ENCODE data around the gene FSTL1. TPM values are rescaled to one million over a fixed set of nuclear protein-coding genes. Genes with fewer than 3 reads are reported as not detected.

FSTL1 gene
- polyA plus RNA-seq, 2 of the 4 experiments (the other 2 are of a cell fraction): 57.7 to 118 TPM

DNA sequence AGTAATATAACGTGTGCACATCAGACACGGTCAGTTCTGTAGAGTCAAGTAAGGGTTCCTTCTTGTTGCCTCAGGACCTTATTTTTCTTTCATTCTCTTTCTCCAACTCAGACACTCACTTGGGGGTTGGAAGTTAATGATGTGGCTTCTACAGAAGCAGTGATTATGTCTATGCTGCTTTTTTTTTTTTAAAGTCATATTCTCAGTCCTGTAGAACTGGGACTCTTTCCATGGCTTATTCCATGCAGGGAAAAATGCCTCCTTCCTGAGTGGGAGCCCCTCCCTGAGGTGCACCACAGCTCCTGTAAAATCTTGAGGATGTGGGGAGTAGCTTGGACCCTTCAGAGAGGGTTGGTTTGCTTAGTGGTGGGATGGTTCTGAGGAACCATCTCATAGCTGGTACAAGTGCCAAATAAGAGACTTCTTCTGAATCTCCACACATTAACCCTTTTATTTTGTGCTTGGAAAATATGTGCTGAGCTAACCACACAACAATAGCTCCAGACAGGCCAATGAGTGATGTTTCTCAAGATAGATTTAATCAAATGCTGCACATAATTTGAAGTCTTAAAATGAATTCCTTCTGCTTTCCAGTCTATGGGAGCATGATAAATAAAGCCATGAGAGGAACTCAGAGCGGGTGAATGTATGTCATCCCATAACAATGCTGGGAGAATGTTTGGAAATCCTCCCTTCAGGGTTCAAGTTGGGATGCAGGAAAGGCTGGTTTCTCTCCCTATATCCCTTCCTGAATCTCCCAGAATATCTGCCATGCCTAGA, 23.3 kb upstream of the FSTL1 start:
- DNase-seq (ENCODE audit: low read depth in 1 of 2, low spot score in 1 of 2) (no peak), FAIRE-seq (no peak), ATAC-seq (no peak)
- Histone ChIP-seq H3K9me3 (0 out of 3 replicates have a peak, but pooled peaks cover 4% of the 10 kb centered on the region), H3K4me3 (no peak overlapping the region), H3K27ac (no peak overlapping the region), H3K4me2 (no peak overlapping the region), H3K4me1 (peaks cover 20% of the 10 kb centered on the region)
- WGBS (ENCODE audit: missing lambda C conversion rate): 90% methylated on average over 3 of the region's 3 CpGs
- CTCF ChIA-PET: interaction anchor here (1.3 kb wide), 1 partner anchor 85 kb away, joined by 4 read pairs; no protein-coding TSS in a partner anchor
- TF ChIP-seq BHLHE40 (IDR thresholded peaks at IDR 0.05; ENCODE audit: low read depth, low read length) (no peak), CEBPB (IDR thresholded peaks at IDR 0.05) (no peak), RARB (CRISPR knock-in tag; IDR thresholded peaks at IDR 0.05) (no peak), ZFP36 (IDR thresholded peaks at IDR 0.05; ENCODE audit: borderline replicate concordance, partially characterized antibody) (no peak), NR3C1 (IDR thresholded peaks at IDR 0.05) (no peak), KDM1A (IDR thresholded peaks at IDR 0.05; ENCODE audit: low read depth) (no peak), ZNF302 (CRISPR knock-in tag; IDR thresholded peaks at IDR 0.05) (no peak), RNF2 (IDR thresholded peaks at IDR 0.05; ENCODE audit: borderline replicate concordance, low read depth) (no peak), TP53 (CRISPR knock-in tag; IDR thresholded peaks at IDR 0.05) (no peak), ZC3H11A (IDR thresholded peaks at IDR 0.05) (no peak), SMC3 (IDR thresholded peaks at IDR 0.05) (no peak), SREBF2 (IDR thresholded peaks at IDR 0.05) (no peak), MAFK (IDR thresholded peaks at IDR 0.05; ENCODE audit: partially characterized antibody) (no peak), EHF (CRISPR knock-in tag; IDR thresholded peaks at IDR 0.05) (no peak)
- TF ChIP-seq, protein P1, sequence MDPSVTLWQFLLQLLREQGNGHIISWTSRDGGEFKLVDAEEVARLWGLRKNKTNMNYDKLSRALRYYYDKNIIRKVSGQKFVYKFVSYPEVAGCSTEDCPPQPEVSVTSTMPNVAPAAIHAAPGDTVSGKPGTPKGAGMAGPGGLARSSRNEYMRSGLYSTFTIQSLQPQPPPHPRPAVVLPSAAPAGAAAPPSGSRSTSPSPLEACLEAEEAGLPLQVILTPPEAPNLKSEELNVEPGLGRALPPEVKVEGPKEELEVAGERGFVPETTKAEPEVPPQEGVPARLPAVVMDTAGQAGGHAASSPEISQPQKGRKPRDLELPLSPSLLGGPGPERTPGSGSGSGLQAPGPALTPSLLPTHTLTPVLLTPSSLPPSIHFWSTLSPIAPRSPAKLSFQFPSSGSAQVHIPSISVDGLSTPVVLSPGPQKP (IDR thresholded peaks at IDR 0.05; ENCODE audit: low read depth, low read length): no peak
- TF ChIP-seq, protein P2, sequence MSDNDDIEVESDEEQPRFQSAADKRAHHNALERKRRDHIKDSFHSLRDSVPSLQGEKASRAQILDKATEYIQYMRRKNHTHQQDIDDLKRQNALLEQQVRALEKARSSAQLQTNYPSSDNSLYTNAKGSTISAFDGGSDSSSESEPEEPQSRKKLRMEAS (IDR thresholded peaks at IDR 0.05): no peak
- POLR2A ChIA-PET: no interaction called here

DNA sequence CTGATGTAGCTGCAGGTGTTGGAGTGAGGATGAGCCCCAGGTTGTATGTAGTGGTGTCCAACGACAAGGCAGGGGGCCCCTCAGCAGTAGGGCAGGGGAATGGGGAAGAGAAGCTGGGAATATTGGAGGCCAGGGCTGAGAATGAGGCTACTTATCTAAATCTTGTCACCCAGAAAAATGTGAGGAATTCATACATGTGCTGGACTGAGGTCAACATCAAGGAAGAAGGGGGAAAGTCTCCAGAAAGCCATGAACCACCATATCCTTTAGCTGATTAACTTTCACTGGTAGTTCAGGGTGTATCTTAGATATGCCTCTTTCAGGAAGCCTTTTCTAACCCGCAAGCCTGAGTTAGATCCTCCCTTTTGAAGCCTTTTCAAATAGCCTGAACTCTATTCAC, 22.6 kb upstream of the FSTL1 start:
- Histone ChIP-seq H3K9me3 (0 out of 3 replicates have a peak, but pooled peaks cover 4% of the 10 kb centered on the region), H3K4me3 (no peak overlapping the region), H3K27ac (no peak overlapping the region), H3K4me1 (peaks cover 22% of the 10 kb centered on the region), H3K4me2 (no peak overlapping the region)
- ATAC-seq: no peak
- no peak for TF ChIP-seq CHD2 (IDR thresholded peaks at IDR 0.05; ENCODE audit: low read length, partially characterized antibody)
- TF ChIP-seq, protein P3, sequence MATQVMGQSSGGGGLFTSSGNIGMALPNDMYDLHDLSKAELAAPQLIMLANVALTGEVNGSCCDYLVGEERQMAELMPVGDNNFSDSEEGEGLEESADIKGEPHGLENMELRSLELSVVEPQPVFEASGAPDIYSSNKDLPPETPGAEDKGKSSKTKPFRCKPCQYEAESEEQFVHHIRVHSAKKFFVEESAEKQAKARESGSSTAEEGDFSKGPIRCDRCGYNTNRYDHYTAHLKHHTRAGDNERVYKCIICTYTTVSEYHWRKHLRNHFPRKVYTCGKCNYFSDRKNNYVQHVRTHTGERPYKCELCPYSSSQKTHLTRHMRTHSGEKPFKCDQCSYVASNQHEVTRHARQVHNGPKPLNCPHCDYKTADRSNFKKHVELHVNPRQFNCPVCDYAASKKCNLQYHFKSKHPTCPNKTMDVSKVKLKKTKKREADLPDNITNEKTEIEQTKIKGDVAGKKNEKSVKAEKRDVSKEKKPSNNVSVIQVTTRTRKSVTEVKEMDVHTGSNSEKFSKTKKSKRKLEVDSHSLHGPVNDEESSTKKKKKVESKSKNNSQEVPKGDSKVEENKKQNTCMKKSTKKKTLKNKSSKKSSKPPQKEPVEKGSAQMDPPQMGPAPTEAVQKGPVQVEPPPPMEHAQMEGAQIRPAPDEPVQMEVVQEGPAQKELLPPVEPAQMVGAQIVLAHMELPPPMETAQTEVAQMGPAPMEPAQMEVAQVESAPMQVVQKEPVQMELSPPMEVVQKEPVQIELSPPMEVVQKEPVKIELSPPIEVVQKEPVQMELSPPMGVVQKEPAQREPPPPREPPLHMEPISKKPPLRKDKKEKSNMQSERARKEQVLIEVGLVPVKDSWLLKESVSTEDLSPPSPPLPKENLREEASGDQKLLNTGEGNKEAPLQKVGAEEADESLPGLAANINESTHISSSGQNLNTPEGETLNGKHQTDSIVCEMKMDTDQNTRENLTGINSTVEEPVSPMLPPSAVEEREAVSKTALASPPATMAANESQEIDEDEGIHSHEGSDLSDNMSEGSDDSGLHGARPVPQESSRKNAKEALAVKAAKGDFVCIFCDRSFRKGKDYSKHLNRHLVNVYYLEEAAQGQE (IDR thresholded peaks at IDR 0.05): no peak
- TF ChIP-seq RARB (CRISPR knock-in tag; IDR thresholded peaks at IDR 0.05): no peak
- TF ChIP-seq, protein P4, sequence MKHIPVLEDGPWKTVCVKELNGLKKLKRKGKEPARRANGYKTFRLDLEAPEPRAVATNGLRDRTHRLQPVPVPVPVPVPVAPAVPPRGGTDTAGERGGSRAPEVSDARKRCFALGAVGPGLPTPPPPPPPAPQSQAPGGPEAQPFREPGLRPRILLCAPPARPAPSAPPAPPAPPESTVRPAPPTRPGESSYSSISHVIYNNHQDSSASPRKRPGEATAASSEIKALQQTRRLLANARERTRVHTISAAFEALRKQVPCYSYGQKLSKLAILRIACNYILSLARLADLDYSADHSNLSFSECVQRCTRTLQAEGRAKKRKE (CRISPR knock-in tag; IDR thresholded peaks at IDR 0.05; ENCODE audit: low read depth): no peak
- TF ChIP-seq, protein P5, sequence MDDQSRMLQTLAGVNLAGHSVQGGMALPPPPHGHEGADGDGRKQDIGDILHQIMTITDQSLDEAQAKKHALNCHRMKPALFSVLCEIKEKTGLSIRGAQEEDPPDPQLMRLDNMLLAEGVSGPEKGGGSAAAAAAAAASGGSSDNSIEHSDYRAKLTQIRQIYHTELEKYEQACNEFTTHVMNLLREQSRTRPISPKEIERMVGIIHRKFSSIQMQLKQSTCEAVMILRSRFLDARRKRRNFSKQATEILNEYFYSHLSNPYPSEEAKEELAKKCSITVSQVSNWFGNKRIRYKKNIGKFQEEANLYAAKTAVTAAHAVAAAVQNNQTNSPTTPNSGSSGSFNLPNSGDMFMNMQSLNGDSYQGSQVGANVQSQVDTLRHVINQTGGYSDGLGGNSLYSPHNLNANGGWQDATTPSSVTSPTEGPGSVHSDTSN (IDR thresholded peaks at IDR 0.05): no peak
- TF ChIP-seq POLR2A (IDR thresholded peaks at IDR 0.05; ENCODE audit: low read length): no peak
- no peak for TF ChIP-seq HOXA7 (CRISPR knock-in tag; IDR thresholded peaks at IDR 0.05)
- no peak for TF ChIP-seq PHF8 (IDR thresholded peaks at IDR 0.05; ENCODE audit: borderline replicate concordance, low read depth)
- TF ChIP-seq, protein P6, sequence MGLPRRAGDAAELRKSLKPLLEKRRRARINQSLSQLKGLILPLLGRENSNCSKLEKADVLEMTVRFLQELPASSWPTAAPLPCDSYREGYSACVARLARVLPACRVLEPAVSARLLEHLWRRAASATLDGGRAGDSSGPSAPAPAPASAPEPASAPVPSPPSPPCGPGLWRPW (IDR thresholded peaks at IDR 0.05): no peak
- no peak for TF ChIP-seq EHMT2 (IDR thresholded peaks at IDR 0.05; ENCODE audit: low read depth)
- no peak for TF ChIP-seq JUN (IDR thresholded peaks at IDR 0.05)
- WGBS (ENCODE audit: missing lambda C conversion rate): 58% methylated on average over 2 of the region's 2 CpGs
- ChIA-PET CTCF (interaction anchor here (1.3 kb wide), 1 partner anchor 86 kb away, joined by 4 read pairs; no protein-coding TSS in a partner anchor), POLR2A (no interaction called here)
- DNase-seq (ENCODE audit: low read depth in 1 of 2, low spot score in 1 of 2): no peak
- FAIRE-seq: no peak
